Measurements from ENCODE around the gene ZDHHC11B. TPM values are rescaled to one million over a fixed set of nuclear protein-coding genes. Genes with fewer than 3 reads are reported as not detected.
A peak's percentile ranks its signal among the peaks of the same experiment; 100 is the strongest.
"Not testable (repeated sequence)": the region's sequence is repeated elsewhere in the genome, so short reads cannot be mapped to it uniquely, and the experiment has no call there.

The ZDHHC11B gene
- total RNA-seq = 1 to 10 TPM; 3.0 to 9.0 TPM
- 4.6 TPM for polyA plus RNA-seq (ENCODE audit: insufficient read depth, low read depth, low replicate concordance)
- long read RNA-seq, donor 1 = 0 reads
- long read RNA-seq, donor 2 = 0 reads

GRCh38 chr5:784428-785177 lies at the start of gene ZDHHC11B:
ZDHHC11B (minus strand) TSS chr5:784729; CDS start chr5:766919, 17,810 bp downstream.
- H3K27ac ChIP-seq; H3K27me3 ChIP-seq; intact Hi-C loops (cut with DNase I; ENCODE audit: low total_unique reads); H3K36me3 ChIP-seq (ENCODE audit: low read depth, missing control alignments); H3K4me1 ChIP-seq; H3K9me3 ChIP-seq: not testable (repeated sequence)
- peak; percentile 94 for DNase-seq
- peak within 1 kb of the TSS; percentile 66 to 70 for H3K4me3 ChIP-seq
- WGBS, 2 donors = 1 to 2% methylated on average over 10 to 31 of the region's 101 CpGs

GRCh38 chr5:834013-834412 lies 49.5 kb upstream of the ZDHHC11B start:
- H3K27ac ChIP-seq; H3K4me1 ChIP-seq; H3K27me3 ChIP-seq; DNase-seq; intact Hi-C loops (cut with DNase I; ENCODE audit: low total_unique reads); H3K9me3 ChIP-seq; H3K4me3 ChIP-seq; H3K36me3 ChIP-seq (ENCODE audit: low read depth, missing control alignments): not testable (repeated sequence)
- WGBS, 2 donors = 86 to 92% methylated on average over 2 of the region's 2 CpGs

- H3K9me3 ChIP-seq; DNase-seq; H3K4me1 ChIP-seq; H3K4me3 ChIP-seq; H3K27me3 ChIP-seq; H3K36me3 ChIP-seq (ENCODE audit: low read depth, missing control alignments); H3K27ac ChIP-seq; intact Hi-C loops (cut with DNase I; ENCODE audit: low total_unique reads): not testable (repeated sequence)
- 93 to 95% methylated on average over 12 to 19 of the region's 19 CpGs for WGBS, 2 donors
Measured at GRCh38 chr5:828194-828593, 43.7 kb upstream of the ZDHHC11B start.

GRCh38 chr5:825544-825943 lies 41.0 kb upstream of the ZDHHC11B start:
- H3K4me3 ChIP-seq; H3K27ac ChIP-seq; H3K9me3 ChIP-seq; intact Hi-C loops (cut with DNase I; ENCODE audit: low total_unique reads); H3K27me3 ChIP-seq; H3K36me3 ChIP-seq (ENCODE audit: low read depth, missing control alignments); H3K4me1 ChIP-seq; DNase-seq: not testable (repeated sequence)
- WGBS, 2 donors = 57% methylated on average over 1 of the region's 1 CpG

GRCh38 chr5:821504-821903 lies 37.0 kb upstream of the ZDHHC11B start:
- Histone ChIP-seq H3K4me1 (no peaks in the 10 kb centered on the region), H3K9me3 (no peaks in the 10 kb centered on the region), H3K27ac (no peak overlapping the region), H3K4me3 (no peak overlapping the region), H3K27me3 (no peaks in the 10 kb centered on the region), H3K36me3 (ENCODE audit: low read depth, missing control alignments) (no peaks in the 10 kb centered on the region)
- intact Hi-C loops (cut with DNase I; ENCODE audit: low total_unique reads) = no loop called here
- DNase-seq = no peak
- 87 to 89% methylated on average over 8 of the region's 8 CpGs for WGBS, 2 donors
- TF ChIP-seq POLR2A (IDR thresholded peaks at IDR 0.05) = no peak
- TF ChIP-seq CTCF (IDR thresholded peaks at IDR 0.05) = no peak

GRCh38 chr5:820245-820644 lies 35.7 kb upstream of the ZDHHC11B start:
- H3K27me3 ChIP-seq = no peaks in the 10 kb centered on the region
- 82 to 85% methylated on average over 2 to 3 of the region's 3 CpGs for WGBS, 2 donors
- no peaks in the 10 kb centered on the region for H3K36me3 ChIP-seq (ENCODE audit: low read depth, missing control alignments)
- H3K4me3 ChIP-seq = no peak overlapping the region
- H3K27ac ChIP-seq = no peak overlapping the region
- H3K9me3 ChIP-seq = no peaks in the 10 kb centered on the region
- TF ChIP-seq POLR2A (IDR thresholded peaks at IDR 0.05) = no peak
- TF ChIP-seq CTCF (IDR thresholded peaks at IDR 0.05) = no peak
- H3K4me1 ChIP-seq = no peaks in the 10 kb centered on the region
- no peak for DNase-seq
- intact Hi-C loops (cut with DNase I; ENCODE audit: low total_unique reads) = no loop called here

- intact Hi-C loops (cut with DNase I; ENCODE audit: low total_unique reads) = no loop called here
- no peak overlapping the region for H3K27ac ChIP-seq
- no peaks in the 10 kb centered on the region for H3K4me1 ChIP-seq
- H3K36me3 ChIP-seq (ENCODE audit: low read depth, missing control alignments) = no peaks in the 10 kb centered on the region
- no peak for DNase-seq
- WGBS, 2 donors = 88 to 90% methylated on average over 3 of the region's 3 CpGs
- no peaks in the 10 kb centered on the region for H3K9me3 ChIP-seq
- H3K4me3 ChIP-seq = no peak overlapping the region
- no peaks in the 10 kb centered on the region for H3K27me3 ChIP-seq
- TF ChIP-seq POLR2A (IDR thresholded peaks at IDR 0.05) = no peak
- no peak for TF ChIP-seq CTCF (IDR thresholded peaks at IDR 0.05)
Measured at GRCh38 chr5:819078-819477, 34.5 kb upstream of the ZDHHC11B start.
